Lower leg skin (tissue), 4 donors: Measurements from ENCODE around the gene TTC38. TPM values are rescaled to one million over a fixed set of nuclear protein-coding genes. Genes with fewer than 3 reads are reported as not detected.
A peak's percentile ranks its signal among the peaks of the same experiment; 100 is the strongest.

Experiments used
- DNase-seq, 2 donors: peaks; one replicate each; pipeline ENCODE4 v3.0.0-alpha.2; 2019; ENCODE audit warnings: low spot score in 2 of 2
- H3K4me3 ChIP-seq: fragments of 200-600 bp; sonication (generic); 2 replicates; pipeline ENCODE4 v1.5.1; 2017; ENCODE audit warnings: mild to moderate bottlenecking, low read depth; ENCODE audit not compliant: poor library complexity, severe bottlenecking
- CTCF ChIP-seq, 3 donors: fragments of 450-650 bp; IDR thresholded peaks; one replicate each; pipeline ENCODE4 v1.5.1; 2016; ENCODE audit warnings: antibody characterized with exemption in 3 of 3, mild to moderate bottlenecking in 3 of 3, moderate library complexity in 2 of 3
- POLR2A ChIP-seq, 2 donors: fragments of 450-650 bp; IDR thresholded peaks; one replicate each; pipeline ENCODE4 v1.6.1; 2016 to 2017; ENCODE audit warnings: antibody characterized with exemption in 2 of 2, mild to moderate bottlenecking in 1 of 2, moderate library complexity in 1 of 2
- WGBS, 2 donors: methylation state at CpG; one replicate each; pipeline ENCODE4 v1.1.5; 2018; 5-methylcytosine and 5-hydroxymethylcytosine counted together
- intact Hi-C: fragments of 100-400 bp; cut with DNase I; formaldehyde crosslinking; loops from one replicate; pipeline ENCODE4 v1.15.0; 2023; ENCODE audit warnings: low total_unique reads
- total RNA-seq, 4 donors: library from RNA; depleted of rRNA; stranded (reverse); fragments of >200 nt; gene quantifications; one replicate each; pipeline ENCODE4 v1.1.0, GENCODE V29; 2016

TTC38 gene
- total RNA-seq, 4 donors from 2014 or later: 19.1 to 44.7 (median 22.0) TPM

GRCh38 chr22:46289244-46289891 is 21.6 kb downstream of the TTC38 start:
- no peak overlapping the region for H3K4me3 ChIP-seq
- intact Hi-C loops: no loop called here
- peak in 1 of 2 donors; percentile 86 for DNase-seq
- no peak for TF ChIP-seq CTCF (IDR thresholded peaks at IDR 0.05)
- TF ChIP-seq POLR2A (IDR thresholded peaks at IDR 0.05): no peak
- 61 to 74% methylated on average over 27 to 31 of the region's 33 CpGs for WGBS, 2 donors

GRCh38 chr22:46290121-46290842 is 22.5 kb downstream of the TTC38 start:
- intact Hi-C loops: no loop called here
- DNase-seq: no peak
- H3K4me3 ChIP-seq: no peak overlapping the region
- WGBS, 2 donors: 67 to 74% methylated on average over 15 to 17 of the region's 17 CpGs
- TF ChIP-seq POLR2A (IDR thresholded peaks at IDR 0.05) (no peak), CTCF (IDR thresholded peaks at IDR 0.05) (no peak)

- WGBS, 2 donors: 84 to 89% methylated on average over 22 of the region's 23 CpGs
- intact Hi-C loops: no loop called here
- no peak for TF ChIP-seq CTCF (IDR thresholded peaks at IDR 0.05)
- no peak for TF ChIP-seq POLR2A (IDR thresholded peaks at IDR 0.05)
- no peak for DNase-seq
- no peak overlapping the region for H3K4me3 ChIP-seq
These were observed 23.3 kb downstream of the TTC38 start for GRCh38 chr22:46290843-46291785.

- no peak overlapping the region for H3K4me3 ChIP-seq
- intact Hi-C loops: no loop called here
- 88 to 95% methylated on average over 3 of the region's 3 CpGs for WGBS, 2 donors
- DNase-seq: no peak
- TF ChIP-seq CTCF (IDR thresholded peaks at IDR 0.05) (no peak), POLR2A (IDR thresholded peaks at IDR 0.05) (no peak)
These were observed 24.4 kb downstream of the TTC38 start for GRCh38 chr22:46292173-46292572.

- H3K4me3 ChIP-seq: no peak overlapping the region
- DNase-seq: no peak
- no peak for TF ChIP-seq CTCF (IDR thresholded peaks at IDR 0.05)
- no peak for TF ChIP-seq POLR2A (IDR thresholded peaks at IDR 0.05)
- 80 to 89% methylated on average over 6 to 14 of the region's 14 CpGs for WGBS, 2 donors
- intact Hi-C loops: no loop called here
These were observed 24.9 kb downstream of the TTC38 start for GRCh38 chr22:46292732-46293131.
